Liver (tissue), 3 donors: ENCODE measurements around the gene CTTNBP2.

ENCODE experiments used
- CTCF ChIP-seq: fragments of 150-350 bp; IDR thresholded peaks from 2 replicates; pipeline ENCODE4 v1.5.1; 2017; ENCODE audit warnings: improper control_type of control experiment, low read depth, low read length; ENCODE audit not compliant: missing input control
- GABPA ChIP-seq, 2 donors: IDR thresholded peaks in 1 of 2; conservative IDR thresholded peaks in 1 of 2; 2 replicates each; pipeline ENCODE4 v1.6.1; 2016; ENCODE audit warnings: antibody characterized with exemption in 2 of 2, mild to moderate bottlenecking in 1 of 2, moderate library complexity in 1 of 2
- HNF4A ChIP-seq, 2 donors: conservative IDR thresholded peaks; 2 replicates each; pipeline ENCODE4 v1.6.1; 2016; ENCODE audit warnings: antibody characterized with exemption in 2 of 2, mild to moderate bottlenecking in 2 of 2
- MAX ChIP-seq: IDR thresholded peaks from 2 replicates; pipeline ENCODE4 v1.6.1; 2016; ENCODE audit warnings: antibody characterized with exemption
- RAD21 ChIP-seq, 2 donors: IDR thresholded peaks; 2 replicates each; pipeline ENCODE4 v1.6.1; 2016; ENCODE audit warnings: antibody characterized with exemption in 2 of 2, mild to moderate bottlenecking in 2 of 2
- REST ChIP-seq: IDR thresholded peaks from 2 replicates; pipeline ENCODE4 v1.6.1; 2016; ENCODE audit warnings: antibody characterized with exemption, mild to moderate bottlenecking
- ZBTB33 ChIP-seq: IDR thresholded peaks from 2 replicates; pipeline ENCODE4 v1.6.1; 2016; ENCODE audit warnings: antibody characterized with exemption
- donor health status: healthy.
- donor health status: healthy.

GRCh38 chr7:117800406-117800805 is 72.8 kb downstream of the CTTNBP2 start:
- TF ChIP-seq CTCF (no peak), RAD21 (IDR thresholded peaks at IDR 0.05) (no peak), REST (no peak), ZBTB33 (no peak), HNF4A (conservative IDR thresholded peaks at IDR 0.05) (no peak), MAX (no peak), GABPA (IDR thresholded peaks at IDR 0.05 in 1 of 2, conservative IDR thresholded peaks at IDR 0.05 in 1 of 2) (no peak)
